ENCODE measurements around the gene PI4KB. TPM values are rescaled to one million over a fixed set of nuclear protein-coding genes. Genes with fewer than 3 reads are reported as not detected.

Gene PI4KB
- total RNA-seq, 1 donor from 2014 or later: 55.1 TPM

- H3K27me3 Mint-ChIP-seq: no peaks in the 10 kb centered on the region
- TF ChIP-seq, protein P1, sequence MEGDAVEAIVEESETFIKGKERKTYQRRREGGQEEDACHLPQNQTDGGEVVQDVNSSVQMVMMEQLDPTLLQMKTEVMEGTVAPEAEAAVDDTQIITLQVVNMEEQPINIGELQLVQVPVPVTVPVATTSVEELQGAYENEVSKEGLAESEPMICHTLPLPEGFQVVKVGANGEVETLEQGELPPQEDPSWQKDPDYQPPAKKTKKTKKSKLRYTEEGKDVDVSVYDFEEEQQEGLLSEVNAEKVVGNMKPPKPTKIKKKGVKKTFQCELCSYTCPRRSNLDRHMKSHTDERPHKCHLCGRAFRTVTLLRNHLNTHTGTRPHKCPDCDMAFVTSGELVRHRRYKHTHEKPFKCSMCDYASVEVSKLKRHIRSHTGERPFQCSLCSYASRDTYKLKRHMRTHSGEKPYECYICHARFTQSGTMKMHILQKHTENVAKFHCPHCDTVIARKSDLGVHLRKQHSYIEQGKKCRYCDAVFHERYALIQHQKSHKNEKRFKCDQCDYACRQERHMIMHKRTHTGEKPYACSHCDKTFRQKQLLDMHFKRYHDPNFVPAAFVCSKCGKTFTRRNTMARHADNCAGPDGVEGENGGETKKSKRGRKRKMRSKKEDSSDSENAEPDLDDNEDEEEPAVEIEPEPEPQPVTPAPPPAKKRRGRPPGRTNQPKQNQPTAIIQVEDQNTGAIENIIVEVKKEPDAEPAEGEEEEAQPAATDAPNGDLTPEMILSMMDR (IDR thresholded peaks at IDR 0.05; ENCODE audit: unreplicated experiment): no peak
- H3K4me3 Mint-ChIP-seq (ENCODE audit: low read depth): no peak overlapping the region
- peaks cover 6% of the 10 kb centered on the region for H3K36me3 Mint-ChIP-seq (ENCODE audit: insufficient read depth)
- peaks cover 18% of the 10 kb centered on the region for H3K4me1 Mint-ChIP-seq (ENCODE audit: low read depth)
- no peak for DNase-seq (ENCODE audit: low spot score, unreplicated experiment)
- no peak overlapping the region for H3K27ac Mint-ChIP-seq
- no peaks in the 10 kb centered on the region for H3K9me3 Mint-ChIP-seq (ENCODE audit: low read depth)
Measured at GRCh38 chr1:151370211-151370911, 43.1 kb upstream of the PI4KB start.

DNA sequence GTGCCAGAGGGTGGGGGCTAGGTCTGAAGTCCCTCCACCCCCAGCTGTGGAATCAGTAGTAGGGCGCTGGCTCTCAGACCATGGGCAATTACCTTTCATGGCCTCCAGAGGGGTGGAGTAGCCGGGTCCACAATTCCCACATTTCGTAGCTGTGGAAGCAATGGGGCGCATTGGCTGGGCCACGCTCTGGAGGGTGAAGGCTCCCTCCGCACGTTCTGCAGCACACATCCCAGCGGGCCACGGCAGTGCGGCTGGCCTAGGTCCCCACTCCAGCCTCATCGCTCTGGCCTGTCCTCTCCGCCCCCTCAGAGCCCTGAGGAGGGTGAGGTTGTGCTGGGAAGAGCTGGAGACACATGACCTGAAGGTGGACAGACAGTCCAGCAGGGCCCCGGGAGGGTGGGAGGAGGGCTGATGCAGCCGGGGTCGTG lies 42.4 kb upstream of the PI4KB start:
- TF ChIP-seq, protein P1 (IDR thresholded peaks at IDR 0.05; ENCODE audit: unreplicated experiment): no peak
- Mint-ChIP-seq H3K27ac (no peak overlapping the region), H3K4me3 (ENCODE audit: low read depth) (no peak overlapping the region), H3K27me3 (no peaks in the 10 kb centered on the region), H3K36me3 (ENCODE audit: insufficient read depth) (peaks cover 7% of the 10 kb centered on the region), H3K9me3 (ENCODE audit: low read depth) (no peaks in the 10 kb centered on the region), H3K4me1 (ENCODE audit: low read depth) (peaks cover 15% of the 10 kb centered on the region)
- DNase-seq (ENCODE audit: low spot score, unreplicated experiment): no peak

DNA sequence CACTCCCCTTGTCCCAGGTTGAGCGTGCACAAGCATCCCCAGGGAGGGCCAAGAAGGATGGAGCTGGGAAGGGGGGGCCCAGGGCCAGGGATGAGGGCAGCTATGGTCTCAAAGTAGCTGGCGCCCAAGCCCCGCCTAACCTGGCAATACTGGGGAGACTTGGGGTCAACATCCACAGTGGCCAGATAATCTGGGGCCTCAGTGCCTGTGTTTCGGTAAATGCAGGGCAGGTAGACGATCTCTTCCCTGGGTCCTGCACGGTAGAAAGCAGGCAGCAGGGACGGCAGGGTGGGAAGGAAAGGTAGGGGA lies 42.0 kb upstream of the PI4KB start:
- TF ChIP-seq, protein P1 (IDR thresholded peaks at IDR 0.05; ENCODE audit: unreplicated experiment): no peak
- Mint-ChIP-seq H3K9me3 (ENCODE audit: low read depth) (peaks cover under 1% of the 10 kb centered on the region), H3K27ac (no peak overlapping the region), H3K36me3 (ENCODE audit: insufficient read depth) (peaks cover 10% of the 10 kb centered on the region), H3K4me1 (ENCODE audit: low read depth) (peaks cover 15% of the 10 kb centered on the region), H3K4me3 (ENCODE audit: low read depth) (no peak overlapping the region), H3K27me3 (no peaks in the 10 kb centered on the region)
- DNase-seq (ENCODE audit: low spot score, unreplicated experiment): no peak

DNA sequence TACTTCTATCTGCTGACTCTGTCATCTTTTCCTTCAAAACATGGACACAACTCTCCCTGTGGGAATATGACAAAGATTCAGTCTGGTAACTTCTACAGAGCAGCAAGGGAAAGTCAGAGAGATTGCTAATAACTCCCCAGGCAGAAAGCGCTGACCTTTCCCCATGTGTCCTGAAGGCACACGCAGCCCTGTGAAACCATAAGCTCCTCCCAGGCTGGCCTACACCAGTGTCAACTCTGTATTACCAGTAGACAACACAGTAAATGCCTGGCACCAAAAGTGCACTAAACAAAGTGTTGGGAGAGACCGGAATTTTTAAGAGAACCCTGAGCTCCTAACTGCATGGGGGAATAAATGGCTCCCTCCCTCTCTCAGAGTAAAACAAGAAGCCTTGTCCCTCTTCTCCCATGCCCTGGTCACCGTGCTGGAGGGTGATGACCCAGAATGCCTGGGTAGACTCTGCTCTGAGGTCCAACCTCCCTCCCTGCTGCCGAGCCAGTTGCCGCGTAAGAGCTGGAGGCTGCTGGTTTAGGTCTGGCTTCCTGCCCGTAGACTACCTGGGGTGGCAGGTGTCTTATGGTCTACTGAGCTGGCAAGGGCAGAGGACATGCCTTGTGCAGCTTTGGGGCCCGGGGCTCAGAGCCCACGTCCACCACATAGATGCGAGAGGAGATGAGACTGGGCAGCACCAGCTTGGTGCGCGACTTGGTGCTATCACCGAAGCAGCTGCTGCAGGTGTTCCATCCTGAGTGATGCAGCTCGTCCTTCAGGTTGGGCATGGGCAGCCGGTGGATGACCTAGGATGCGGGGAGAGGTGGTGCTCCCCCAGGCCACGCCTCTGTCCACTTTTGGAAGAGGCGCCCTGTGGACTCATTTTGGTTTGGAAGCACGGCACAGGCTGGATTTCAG lies 41.4 kb upstream of the PI4KB start:
- TF ChIP-seq, protein P1 (IDR thresholded peaks at IDR 0.05; ENCODE audit: unreplicated experiment): no peak
- Mint-ChIP-seq H3K4me3 (ENCODE audit: low read depth) (no peak overlapping the region), H3K4me1 (ENCODE audit: low read depth) (peaks cover 15% of the 10 kb centered on the region), H3K27me3 (no peaks in the 10 kb centered on the region), H3K36me3 (ENCODE audit: insufficient read depth) (peaks cover 16% of the 10 kb centered on the region), H3K9me3 (ENCODE audit: low read depth) (peaks cover 6% of the 10 kb centered on the region), H3K27ac (no peak overlapping the region)
- no peak for DNase-seq (ENCODE audit: low spot score, unreplicated experiment)

- TF ChIP-seq, protein P1 (IDR thresholded peaks at IDR 0.05; ENCODE audit: unreplicated experiment): no peak
- Mint-ChIP-seq H3K36me3 (ENCODE audit: insufficient read depth) (peaks cover 24% of the 10 kb centered on the region), H3K27me3 (no peaks in the 10 kb centered on the region), H3K4me3 (ENCODE audit: low read depth) (no peak overlapping the region), H3K4me1 (ENCODE audit: low read depth) (peaks cover 12% of the 10 kb centered on the region), H3K9me3 (ENCODE audit: low read depth) (peaks cover 13% of the 10 kb centered on the region), H3K27ac (no peak overlapping the region)
- no peak for DNase-seq (ENCODE audit: low spot score, unreplicated experiment)
Measured at GRCh38 chr1:151367658-151368392, 40.6 kb upstream of the PI4KB start.

All from progenitor cell of endocrine pancreas (in vitro differentiated cells).